Keratinocyte (primary cell): ENCODE data around the gene CDYL. TPM values are rescaled to one million over a fixed set of nuclear protein-coding genes. Genes with fewer than 3 reads are reported as not detected.

Experiments used
- DNase-seq: peaks from one replicate; pipeline ENCODE4 v3.0.0-alpha.2; 2011; ENCODE audit warnings: low read depth, missing footprints, low spot score
- FAIRE-seq: peaks from 2 replicates; lab custom pipeline; 2011; peaks lifted over from hg19 to GRCh38; lab: Jason Lieb, UNC
- H2AFZ ChIP-seq: 2 replicates; pipeline ENCODE4 v1.6.0; 2012; ENCODE audit warnings: low read length, control low read depth, inconsistent platforms; ENCODE audit not compliant: control insufficient read depth
- H3K27ac ChIP-seq: 2 replicates; pipeline ENCODE4 v1.5.1; 2011; ENCODE audit warnings: low read length; ENCODE audit not compliant: control insufficient read depth, insufficient read depth
- H3K27me3 ChIP-seq: 3 replicates; pipeline ENCODE4 v1.6.0; 2011; ENCODE audit warnings: low read length; ENCODE audit not compliant: control insufficient read depth, insufficient read depth; ENCODE audit errors: extremely low read depth
- H3K36me3 ChIP-seq, 2 experiments: 2 replicates in 1 of 2; 3 replicates in 1 of 2; pipeline ENCODE4 v1.5.1; 2011; ENCODE audit warnings: low read length in 2 of 2, mild to moderate bottlenecking in 1 of 2; ENCODE audit not compliant: control insufficient read depth in 2 of 2, insufficient read depth in 2 of 2; ENCODE audit errors: extremely low read depth in 1 of 2
- H3K4me1 ChIP-seq: 3 replicates; pipeline ENCODE4 v1.5.1; 2011; ENCODE audit warnings: low read length; ENCODE audit not compliant: control insufficient read depth, insufficient read depth; ENCODE audit errors: extremely low read depth
- H3K4me2 ChIP-seq: 3 replicates; pipeline ENCODE4 v1.6.0; 2011; ENCODE audit warnings: low read depth, low read length; ENCODE audit not compliant: control insufficient read depth, insufficient read depth; ENCODE audit errors: extremely low read depth
- H3K4me3 ChIP-seq, 3 experiments: fragments of 200-600 bp in 1 of 3; sonication (generic) in 1 of 3; 2 replicates in 2 of 3; 3 replicates in 1 of 3; pipeline ENCODE4 v1.5.1; 2011 to 2016; ENCODE audit warnings: low read length in 3 of 3, mild to moderate bottlenecking in 3 of 3, control low read depth in 2 of 3, inconsistent platforms in 1 of 3, low read depth in 1 of 3, mixed read lengths in 1 of 3, mixed run types in 1 of 3, moderate library complexity in 1 of 3; ENCODE audit not compliant: control insufficient read depth in 2 of 3, insufficient read depth in 2 of 3; ENCODE audit errors: extremely low read depth in 1 of 3
- H3K79me2 ChIP-seq: 2 replicates; pipeline ENCODE4 v1.6.0; 2012; ENCODE audit warnings: low read length; ENCODE audit not compliant: control insufficient read depth, insufficient read depth
- H3K9ac ChIP-seq: 3 replicates; pipeline ENCODE4 v1.6.0; 2011; ENCODE audit warnings: low read length; ENCODE audit not compliant: control insufficient read depth, insufficient read depth; ENCODE audit errors: extremely low read depth
- H3K9me1 ChIP-seq: 3 replicates; pipeline ENCODE4 v1.6.0; 2011; ENCODE audit warnings: low read length; ENCODE audit not compliant: control insufficient read depth, insufficient read depth; ENCODE audit errors: extremely low read depth
- H3K9me3 ChIP-seq: 2 replicates; pipeline ENCODE4 v1.5.1; 2012; ENCODE audit warnings: low read depth, low read length; ENCODE audit not compliant: control insufficient read depth
- H4K20me1 ChIP-seq: 3 replicates; pipeline ENCODE4 v1.6.0; 2011; ENCODE audit warnings: low read length; ENCODE audit not compliant: control insufficient read depth, insufficient read depth; ENCODE audit errors: extremely low read depth
- EZH2 ChIP-seq: IDR thresholded peaks from one replicate; pipeline ENCODE4 v1.6.1; 2012; ENCODE audit warnings: inconsistent platforms, mild to moderate bottlenecking, low read length, moderate library complexity
- dilution Hi-C: fragments of 300-500 bp; cut with MboI; formaldehyde crosslinking; loops from one replicate; pipeline ENCODE4 v1.7.0; 2020; ENCODE audit warnings: low sequenced_read_pairs; ENCODE audit not compliant: extremely low pct_ligation_motif_present
- polyA plus RNA-seq, 5 experiments: library from polyadenylated mRNA; depleted of rRNA in 3 of 5; stranded (reverse) in 3 of 5; stranded (forward) in 1 of 5; unstranded in 1 of 5; fragments of >200 nt; gene quantifications; 1 replicate in 1 of 5; 2 replicates in 3 of 5; 3 replicates in 1 of 5; pipeline versions ENCODE4 v1.2.1 to v1.2.3, GENCODE V29; 2011 to 2012; ENCODE audit warnings: missing spikeins in 2 of 5, low read depth in 1 of 5, low replicate concordance in 1 of 5
- TF ChIP-seq, protein P1 (sequence below), 3 experiments: IDR thresholded peaks in 1 of 3; conservative IDR thresholded peaks in 1 of 3; optimal IDR thresholded peaks in 1 of 3; 2 replicates in 2 of 3; 3 replicates in 1 of 3; pipeline versions ENCODE3 to v1.5.1; 2011; ENCODE audit warnings: low read length in 3 of 3, mild to moderate bottlenecking in 3 of 3, moderate library complexity in 2 of 3, control low read depth in 1 of 3, inconsistent platforms in 1 of 3; ENCODE audit not compliant: insufficient read depth in 2 of 3; ENCODE audit errors: extremely low read depth in 1 of 3

CDYL gene
- polyA plus RNA-seq, 1 donor (not counting 4 experiments of a cell fraction or from before 2014, with no cell fraction given), result 48.0 TPM

DNA sequence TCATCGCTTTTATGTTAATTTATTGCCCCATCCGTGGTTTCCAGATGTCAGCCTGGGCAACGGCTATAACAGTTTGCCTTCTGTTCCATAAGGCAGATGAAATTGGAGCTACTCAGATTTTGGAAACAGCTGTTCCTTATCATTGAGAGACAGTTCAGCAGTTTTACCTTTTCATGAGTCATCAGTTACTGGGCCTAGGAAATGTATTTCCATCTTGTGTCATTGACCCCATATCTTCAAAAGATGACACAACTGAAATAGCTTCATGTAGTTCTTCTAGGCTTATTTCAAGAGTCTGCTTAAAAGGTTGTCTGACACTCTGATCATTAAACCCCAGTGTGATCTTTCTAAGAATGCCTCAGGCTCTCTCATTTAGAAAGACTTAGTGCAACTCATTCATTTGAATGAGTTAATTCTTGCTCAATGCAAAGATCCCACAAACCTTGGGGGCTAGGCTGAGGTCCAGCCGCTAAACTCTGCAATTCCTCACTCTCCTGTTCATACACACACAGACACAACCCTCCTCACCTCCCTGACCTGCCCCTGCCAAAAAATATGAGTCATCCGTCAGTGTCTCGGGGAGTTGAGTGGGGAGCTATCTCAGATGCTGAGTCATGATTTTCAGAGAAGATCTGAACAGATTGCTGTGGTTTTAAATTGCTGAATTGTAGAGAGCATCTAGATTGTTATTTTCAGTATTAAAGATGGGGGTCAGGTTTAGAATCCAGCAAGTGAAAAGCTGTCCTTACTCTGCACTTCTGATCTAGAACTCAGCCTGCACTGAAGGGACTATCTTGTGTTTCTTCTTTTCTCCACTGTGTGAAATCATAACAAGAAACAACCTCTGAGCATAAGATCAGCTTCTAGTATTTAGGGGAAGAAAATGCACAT lies 165.8 kb downstream of the CDYL start:
- Histone ChIP-seq H4K20me1 (peaks cover 8% of the 10 kb centered on the region), H3K79me2 (peaks cover 7% of the 10 kb centered on the region), H3K4me1 (peaks cover 28% of the 10 kb centered on the region), H3K9me1 (peaks cover 12% of the 10 kb centered on the region), H3K36me3 (peaks cover 21 to 24% of the 10 kb centered on the region in 2 experiments), H3K9ac (no peak overlapping the region), H3K9me3 (no peaks in the 10 kb centered on the region), H2AFZ (no peak overlapping the region), H3K4me3 (no peak overlapping the region), H3K4me2 (peak overlapping the region; percentile 44), H3K27ac (peak overlapping the region; percentile 52), H3K27me3 (no peaks in the 10 kb centered on the region)
- TF ChIP-seq, protein P1, sequence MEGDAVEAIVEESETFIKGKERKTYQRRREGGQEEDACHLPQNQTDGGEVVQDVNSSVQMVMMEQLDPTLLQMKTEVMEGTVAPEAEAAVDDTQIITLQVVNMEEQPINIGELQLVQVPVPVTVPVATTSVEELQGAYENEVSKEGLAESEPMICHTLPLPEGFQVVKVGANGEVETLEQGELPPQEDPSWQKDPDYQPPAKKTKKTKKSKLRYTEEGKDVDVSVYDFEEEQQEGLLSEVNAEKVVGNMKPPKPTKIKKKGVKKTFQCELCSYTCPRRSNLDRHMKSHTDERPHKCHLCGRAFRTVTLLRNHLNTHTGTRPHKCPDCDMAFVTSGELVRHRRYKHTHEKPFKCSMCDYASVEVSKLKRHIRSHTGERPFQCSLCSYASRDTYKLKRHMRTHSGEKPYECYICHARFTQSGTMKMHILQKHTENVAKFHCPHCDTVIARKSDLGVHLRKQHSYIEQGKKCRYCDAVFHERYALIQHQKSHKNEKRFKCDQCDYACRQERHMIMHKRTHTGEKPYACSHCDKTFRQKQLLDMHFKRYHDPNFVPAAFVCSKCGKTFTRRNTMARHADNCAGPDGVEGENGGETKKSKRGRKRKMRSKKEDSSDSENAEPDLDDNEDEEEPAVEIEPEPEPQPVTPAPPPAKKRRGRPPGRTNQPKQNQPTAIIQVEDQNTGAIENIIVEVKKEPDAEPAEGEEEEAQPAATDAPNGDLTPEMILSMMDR (optimal IDR thresholded peaks at IDR 0.05 in 1 of 3, IDR thresholded peaks at IDR 0.05 in 1 of 3, conservative IDR thresholded peaks at IDR 0.05 in 1 of 3; ENCODE audit: extremely low read depth in 1 of 3, insufficient read depth in 2 of 3, low read length in 3 of 3), result no peak
- no peak for TF ChIP-seq EZH2
- peak; percentile 88 for DNase-seq
- peak; percentile 83 for FAIRE-seq
- dilution Hi-C loops, result no loop called here

DNA sequence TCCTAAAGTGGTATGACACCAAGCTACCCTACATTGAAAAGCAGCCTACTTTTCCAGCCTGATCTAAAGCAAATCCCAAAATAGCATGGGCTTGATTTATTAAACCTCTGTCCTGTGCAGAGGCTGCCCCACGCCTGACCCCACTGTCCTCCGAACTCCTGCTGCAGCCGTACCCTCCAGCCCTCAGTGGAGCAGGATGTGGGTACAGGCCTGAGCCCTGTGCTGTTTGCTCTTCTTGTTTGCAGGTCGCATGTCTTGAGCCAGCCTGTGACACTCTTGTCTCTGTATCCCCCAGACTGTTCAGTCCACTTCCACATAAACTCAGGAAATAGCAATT lies 166.4 kb downstream of the CDYL start:
- H3K4me1 ChIP-seq, result peaks cover 28% of the 10 kb centered on the region
- TF ChIP-seq, protein P1 (optimal IDR thresholded peaks at IDR 0.05 in 1 of 3, IDR thresholded peaks at IDR 0.05 in 1 of 3, conservative IDR thresholded peaks at IDR 0.05 in 1 of 3; ENCODE audit: extremely low read depth in 1 of 3, insufficient read depth in 2 of 3, low read length in 3 of 3), result no peak
- no peak for TF ChIP-seq EZH2
- peaks cover 24% of the 10 kb centered on the region in 2 experiments for H3K36me3 ChIP-seq
- H3K4me2 ChIP-seq, result peak overlapping the region; percentile 44
- no peak for FAIRE-seq
- H3K9me1 ChIP-seq, result peaks cover 12% of the 10 kb centered on the region
- DNase-seq, result no peak
- dilution Hi-C loops, result no loop called here
- peak overlapping the region; percentile 52 for H3K27ac ChIP-seq
- no peaks in the 10 kb centered on the region for H3K27me3 ChIP-seq
- no peak overlapping the region for H3K9ac ChIP-seq
- peaks cover 8% of the 10 kb centered on the region for H4K20me1 ChIP-seq
- no peak overlapping the region for H3K4me3 ChIP-seq
- peaks cover 7% of the 10 kb centered on the region for H3K79me2 ChIP-seq
- no peaks in the 10 kb centered on the region for H3K9me3 ChIP-seq
- H2AFZ ChIP-seq, result no peak overlapping the region
